Kidney epithelial cell (primary cell): Measurements from ENCODE around the gene S100A3. TPM values are rescaled to one million over a fixed set of nuclear protein-coding genes. Genes with fewer than 3 reads are reported as not detected.

Experiments used
- DNase-seq: peaks from one replicate; pipeline ENCODE4 v3.0.0-alpha.2; 2010; ENCODE audit warnings: low read depth
- H3K27me3 ChIP-seq: 2 replicates; pipeline ENCODE4 v1.6.0; 2011; ENCODE audit warnings: low read length; ENCODE audit not compliant: control insufficient read depth, insufficient read depth
- H3K36me3 ChIP-seq: 2 replicates; pipeline ENCODE4 v1.5.1; 2011; ENCODE audit warnings: low read length; ENCODE audit not compliant: control insufficient read depth, insufficient read depth
- H3K4me3 ChIP-seq: 2 replicates; pipeline ENCODE4 v1.5.1; 2011; ENCODE audit warnings: low read depth, mild to moderate bottlenecking, control low read depth, low read length
- CTCF ChIP-seq: IDR thresholded peaks from 2 replicates; pipeline ENCODE4 v1.5.1; 2011; ENCODE audit warnings: mild to moderate bottlenecking, moderate library complexity, low read length, control low read depth, inconsistent platforms; ENCODE audit not compliant: insufficient read depth, poor library complexity, severe bottlenecking
- total RNA-seq: library from RNA; depleted of rRNA; stranded (reverse); fragments of >200 nt; gene quantifications from 2 replicates; pipeline ENCODE4 v1.2.3, GENCODE V29; 2015

The S100A3 gene
- total RNA-seq, 1 donor from 2014 or later: 5.8 TPM

- TF ChIP-seq CTCF: no peak
- Histone ChIP-seq H3K4me3 (no peak overlapping the region), H3K27me3 (no peaks in the 10 kb centered on the region), H3K36me3 (no peaks in the 10 kb centered on the region)
- DNase-seq: no peak
Measured at GRCh38 chr1:153538315-153538821, 10.7 kb downstream of the S100A3 start.

DNA sequence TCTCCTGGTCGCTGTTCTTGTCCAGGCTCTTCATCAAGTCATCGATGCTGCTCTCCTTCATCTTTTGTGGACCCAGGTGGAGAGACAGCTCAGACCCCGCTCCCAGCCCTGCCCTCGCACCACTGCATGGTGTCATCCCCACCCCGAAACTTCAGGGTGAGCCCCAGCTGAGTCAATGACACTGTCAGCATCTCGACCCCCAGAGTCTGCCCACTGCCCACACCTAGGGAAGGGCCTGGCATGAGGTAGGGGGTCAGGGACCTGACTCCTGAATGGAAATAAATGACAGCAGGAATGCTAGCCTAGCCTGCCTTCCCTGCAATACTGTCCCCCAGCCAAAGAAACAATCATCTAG, 11.7 kb downstream of the S100A3 start:
- H3K27me3 ChIP-seq: no peaks in the 10 kb centered on the region
- H3K36me3 ChIP-seq: no peaks in the 10 kb centered on the region
- TF ChIP-seq CTCF: no peak
- DNase-seq: no peak
- no peak overlapping the region for H3K4me3 ChIP-seq

DNA sequence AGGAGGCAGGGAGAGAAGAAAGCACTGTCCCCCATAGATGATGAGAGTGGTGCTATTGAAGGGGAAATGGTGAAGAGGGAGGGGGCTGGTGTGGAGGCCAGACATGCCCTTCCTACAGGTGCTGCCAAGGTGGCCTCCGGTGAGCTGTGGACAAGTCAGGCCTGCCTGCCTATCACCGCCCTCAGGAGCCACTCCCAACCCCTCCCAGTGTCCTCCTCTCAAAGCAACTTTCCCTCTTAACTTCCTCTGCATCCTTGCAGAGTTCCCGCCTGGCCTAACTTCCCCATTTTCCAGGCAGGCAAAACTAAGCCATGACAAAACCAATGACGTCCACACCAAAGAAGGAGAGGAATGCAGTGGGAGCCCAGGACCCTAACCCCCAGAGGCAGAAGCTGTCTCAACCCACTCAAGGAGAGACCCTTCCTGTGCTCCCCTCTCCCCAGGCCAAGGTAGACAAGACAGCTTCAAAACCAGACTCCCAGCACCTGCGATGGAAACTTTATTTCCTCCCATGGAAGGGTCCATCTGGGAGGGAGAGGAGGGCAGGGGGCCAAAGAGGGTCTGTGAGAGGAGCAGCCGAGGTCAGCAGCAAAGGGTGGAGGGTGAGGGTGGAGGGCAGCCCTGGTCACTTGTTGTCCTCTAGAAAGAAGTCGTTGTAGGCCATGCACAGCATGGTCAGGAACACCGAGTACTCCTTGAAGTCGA, 12.2 kb downstream of the S100A3 start:
- no peaks in the 10 kb centered on the region for H3K27me3 ChIP-seq
- no peak for DNase-seq
- H3K36me3 ChIP-seq: no peaks in the 10 kb centered on the region
- TF ChIP-seq CTCF: no peak
- no peak overlapping the region for H3K4me3 ChIP-seq

- no peaks in the 10 kb centered on the region for H3K36me3 ChIP-seq
- peak; percentile 70 for DNase-seq
- peak overlapping the region; percentile 66 for H3K4me3 ChIP-seq
- no peak for TF ChIP-seq CTCF
- no peaks in the 10 kb centered on the region for H3K27me3 ChIP-seq
Measured at GRCh38 chr1:153536012-153536670, 12.9 kb downstream of the S100A3 start.

- Histone ChIP-seq H3K4me3 (peak within 1 kb of the TSS; percentile 66), H3K27me3 (no peaks in the 10 kb centered on the region), H3K36me3 (no peaks in the 10 kb centered on the region)
- DNase-seq: no peak
- no peak for TF ChIP-seq CTCF
Measured at GRCh38 chr1:153535242-153536011, 13.6 kb downstream of the S100A3 start, which contains the start of gene S100A6. TSS of gene S100A6 (minus strand) at chr1:153535991. CDS start at chr1:153535339, 652 bp downstream.
